ACC112 (cell line): ENCODE data around the gene THOC7.

Experiments
- H2AFZ ChIP-seq: fragments of 200-600 bp; sonication (generic); one replicate; pipeline ENCODE4 v1.6.0; 2017; ENCODE audit warnings: antibody characterized with exemption, low read length; ENCODE audit not compliant: unreplicated experiment
- H3K27ac ChIP-seq: fragments of 200-600 bp; sonication (generic); 2 replicates; pipeline ENCODE4 v1.5.1; 2014; ENCODE audit warnings: low read depth, mild to moderate bottlenecking, antibody characterized with exemption, low read length, moderate library complexity
- H3K27me3 ChIP-seq: fragments of 200-600 bp; sonication (generic); 2 replicates; pipeline ENCODE4 v1.6.1; 2014; ENCODE audit warnings: mild to moderate bottlenecking, antibody characterized with exemption, low read length, moderate library complexity, mixed read lengths; ENCODE audit not compliant: insufficient read depth
- H3K36me3 ChIP-seq: fragments of 200-600 bp; sonication (generic); 2 replicates; pipeline ENCODE4 v1.6.1; 2016; ENCODE audit warnings: mild to moderate bottlenecking, antibody characterized with exemption, low read length, moderate library complexity, mixed read lengths; ENCODE audit not compliant: insufficient read depth
- H3K4me1 ChIP-seq: fragments of 200-600 bp; sonication (generic); one replicate; pipeline ENCODE4 v1.6.1; 2016; ENCODE audit warnings: low read length, mixed read lengths; ENCODE audit not compliant: insufficient read depth, unreplicated experiment, control insufficient read depth
- H3K4me3 ChIP-seq: fragments of 200-600 bp; sonication (generic); 2 replicates; pipeline ENCODE4 v1.5.1; 2014; ENCODE audit warnings: mild to moderate bottlenecking, low read depth, low read length
- H3K79me2 ChIP-seq: fragments of 200-600 bp; sonication (generic); one replicate; pipeline ENCODE4 v1.6.0; 2016; ENCODE audit warnings: low read length; ENCODE audit not compliant: control insufficient read depth, unreplicated experiment, insufficient read depth

THOC7 gene

DNA sequence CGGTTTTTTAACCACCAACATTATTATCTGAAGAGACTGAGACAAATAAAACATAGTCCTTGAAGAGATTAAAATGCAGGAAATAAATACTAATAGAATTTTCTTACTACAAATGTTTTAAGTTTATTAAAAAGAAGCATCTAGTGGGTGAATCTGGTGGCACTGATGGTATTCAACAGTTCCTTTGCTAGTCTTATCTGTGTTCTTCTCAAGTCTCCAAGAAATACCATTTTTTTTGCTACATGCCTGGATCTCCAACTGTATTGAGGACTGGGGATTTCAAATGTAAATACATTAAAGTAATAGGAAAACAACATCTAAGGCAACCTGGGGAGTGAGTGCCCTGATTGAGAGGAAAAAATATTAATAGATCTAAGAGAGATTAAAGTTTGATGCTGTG, 21.9 kb downstream of the THOC7 start:
- no peak overlapping the region for H3K4me3 ChIP-seq
- H2AFZ ChIP-seq = no peak overlapping the region
- no peaks in the 10 kb centered on the region for H3K27me3 ChIP-seq
- H3K27ac ChIP-seq = no peak overlapping the region
- H3K36me3 ChIP-seq = no peaks in the 10 kb centered on the region
- H3K4me1 ChIP-seq = no peaks in the 10 kb centered on the region
- peaks cover 22% of the 10 kb centered on the region for H3K79me2 ChIP-seq

- no peak overlapping the region for H3K4me3 ChIP-seq
- no peak overlapping the region for H3K27ac ChIP-seq
- H3K27me3 ChIP-seq = no peaks in the 10 kb centered on the region
- no peaks in the 10 kb centered on the region for H3K79me2 ChIP-seq
- no peak overlapping the region for H2AFZ ChIP-seq
- no peaks in the 10 kb centered on the region for H3K4me1 ChIP-seq
- H3K36me3 ChIP-seq = peaks cover 43% of the 10 kb centered on the region
Observed at GRCh38 chr3:63832395-63832794, 31.2 kb downstream of the THOC7 start.

DNA sequence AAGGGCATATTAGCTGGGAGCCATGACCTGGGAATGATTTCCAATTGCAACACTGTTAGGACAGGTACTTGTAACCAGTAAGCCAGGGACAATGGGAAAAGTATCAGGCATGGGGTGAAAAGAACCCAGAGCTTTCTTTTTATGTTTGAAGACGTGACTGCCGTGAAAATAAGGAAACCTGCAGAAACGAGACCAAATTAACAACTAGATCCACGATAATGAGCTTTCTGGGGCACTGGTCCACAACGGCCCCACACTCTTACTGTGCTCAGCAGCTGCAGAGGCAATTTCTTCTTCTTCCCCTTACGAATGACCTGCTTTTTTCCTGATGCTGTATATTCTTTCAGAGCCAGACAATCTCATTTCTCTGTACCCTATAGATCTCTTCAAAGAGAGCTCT, 33.1 kb downstream of the THOC7 start:
- no peaks in the 10 kb centered on the region for H3K27me3 ChIP-seq
- peaks cover 40% of the 10 kb centered on the region for H3K36me3 ChIP-seq
- no peak overlapping the region for H3K4me3 ChIP-seq
- no peak overlapping the region for H2AFZ ChIP-seq
- no peaks in the 10 kb centered on the region for H3K79me2 ChIP-seq
- no peaks in the 10 kb centered on the region for H3K4me1 ChIP-seq
- no peak overlapping the region for H3K27ac ChIP-seq

DNA sequence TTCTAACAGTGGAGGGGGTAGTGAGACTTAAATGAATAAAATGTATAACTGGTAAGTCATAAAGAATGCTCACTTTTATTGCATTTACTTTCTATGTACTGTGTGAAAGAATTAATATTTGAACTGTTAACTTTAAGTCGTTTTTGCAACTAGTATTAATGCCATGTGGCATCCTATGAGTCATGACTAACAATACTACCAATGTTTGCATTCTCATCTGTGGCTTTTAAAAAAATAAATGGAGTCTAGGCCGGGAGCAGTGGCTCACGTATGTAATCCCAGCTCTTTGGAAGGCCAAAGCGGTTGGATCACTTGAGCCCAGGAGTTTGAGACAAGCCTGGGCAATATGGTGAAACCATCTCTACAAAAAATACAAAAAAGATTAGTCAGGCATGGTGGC, 39.3 kb downstream of the THOC7 start:
- Histone ChIP-seq H3K4me1 (peaks cover 3% of the 10 kb centered on the region), H3K36me3 (no peaks in the 10 kb centered on the region), H3K27me3 (no peaks in the 10 kb centered on the region), H2AFZ (no peak overlapping the region), H3K4me3 (no peak overlapping the region), H3K27ac (no peak overlapping the region), H3K79me2 (no peaks in the 10 kb centered on the region)

DNA sequence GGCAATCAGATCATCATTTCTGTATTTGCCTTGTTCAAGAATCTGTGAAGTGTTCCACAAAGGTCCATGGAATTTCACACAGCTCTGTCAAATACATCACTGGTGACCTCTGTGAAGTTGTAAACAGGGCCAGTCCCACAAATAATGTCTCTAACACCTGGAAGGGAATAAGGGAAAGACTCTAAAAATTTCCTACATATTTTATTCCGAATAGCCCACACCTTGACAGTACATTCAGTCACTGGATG, 44.5 kb downstream of the THOC7 start, which contains the start of gene C3orf49:
Gene C3orf49 (plus strand): TSS at position 149 of the 248 bp plus-strand sequence. CDS start 173 bp downstream, outside the sequence.
- H3K36me3 ChIP-seq = no peaks in the 10 kb centered on the region
- no peaks in the 10 kb centered on the region for H3K4me1 ChIP-seq
- no peak within 1 kb of the TSS for H2AFZ ChIP-seq
- H3K27me3 ChIP-seq = no peaks in the 10 kb centered on the region
- no peak within 1 kb of the TSS for H3K4me3 ChIP-seq
- no peak within 1 kb of the TSS for H3K27ac ChIP-seq
- no peaks in the 10 kb centered on the region for H3K79me2 ChIP-seq

DNA sequence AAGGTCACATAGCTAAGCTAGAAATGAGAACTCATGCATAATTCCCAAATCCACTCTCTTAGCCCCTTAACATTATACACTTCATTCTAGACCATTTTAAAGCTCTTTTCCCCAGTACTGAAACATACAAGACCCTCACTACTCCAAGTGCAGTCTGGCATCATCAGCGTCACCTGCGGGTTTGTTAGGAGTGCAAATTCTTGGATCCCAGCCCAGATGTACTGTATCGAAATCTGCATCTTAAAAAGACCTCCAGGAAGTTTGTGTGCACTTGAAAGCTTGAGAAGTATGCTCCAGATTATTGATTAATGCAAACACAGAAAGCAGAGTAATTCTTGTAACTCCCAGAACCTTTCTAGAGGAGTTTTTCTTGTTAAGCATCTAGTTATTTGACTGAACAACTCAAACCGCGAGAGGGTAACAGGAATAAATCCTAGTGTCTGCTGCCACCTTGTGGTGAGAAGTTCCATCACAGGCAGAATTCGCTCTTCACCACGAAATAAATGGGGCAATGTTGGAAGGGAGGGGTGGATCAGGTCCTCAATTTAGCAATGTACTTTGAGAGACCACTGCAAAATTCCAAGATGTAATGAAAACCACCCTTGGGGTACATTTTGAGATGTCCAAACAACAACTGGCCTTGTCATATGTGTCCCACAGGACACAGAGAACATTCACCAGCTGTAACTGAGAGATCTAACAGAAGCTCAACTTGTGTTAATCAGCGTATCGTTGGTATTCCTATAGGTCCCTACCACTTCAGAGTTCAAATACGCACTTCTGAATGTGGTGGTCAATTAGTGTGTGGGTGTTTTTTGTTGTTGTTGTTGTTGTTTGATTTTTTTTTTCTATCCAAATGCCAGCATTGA, 45.1 kb downstream of the THOC7 start:
- H3K4me1 ChIP-seq = no peaks in the 10 kb centered on the region
- H2AFZ ChIP-seq = no peak overlapping the region
- no peaks in the 10 kb centered on the region for H3K36me3 ChIP-seq
- H3K27ac ChIP-seq = no peak overlapping the region
- no peaks in the 10 kb centered on the region for H3K79me2 ChIP-seq
- H3K27me3 ChIP-seq = no peaks in the 10 kb centered on the region
- no peak overlapping the region for H3K4me3 ChIP-seq

GRCh38 chr3:63817225-63817624, 46.4 kb downstream of the THOC7 start:
- no peak overlapping the region for H3K4me3 ChIP-seq
- no peaks in the 10 kb centered on the region for H3K79me2 ChIP-seq
- no peaks in the 10 kb centered on the region for H3K36me3 ChIP-seq
- no peak overlapping the region for H3K27ac ChIP-seq
- no peak overlapping the region for H2AFZ ChIP-seq
- no peaks in the 10 kb centered on the region for H3K4me1 ChIP-seq
- no peaks in the 10 kb centered on the region for H3K27me3 ChIP-seq

DNA sequence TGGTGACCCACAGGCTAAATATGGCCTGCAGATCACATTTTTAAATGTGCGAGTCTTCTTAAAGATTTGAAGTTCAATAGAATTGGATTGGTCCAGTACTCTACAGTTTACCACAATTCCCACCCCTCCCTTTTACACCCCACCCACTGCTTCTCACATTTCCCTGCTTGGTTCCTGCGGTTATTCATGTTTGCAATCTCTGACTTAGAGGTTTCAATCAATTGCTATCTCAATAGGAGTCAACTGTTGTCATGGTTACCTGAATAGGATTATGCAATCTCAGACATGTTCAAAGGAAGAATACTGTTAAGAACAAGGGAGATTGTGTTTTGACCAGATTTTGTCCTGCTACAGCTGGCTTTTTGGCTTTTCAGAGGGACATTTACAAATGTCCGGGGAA, 49.4 kb downstream of the THOC7 start:
- no peak overlapping the region for H2AFZ ChIP-seq
- H3K27ac ChIP-seq = no peak overlapping the region
- no peak overlapping the region for H3K4me3 ChIP-seq
- no peaks in the 10 kb centered on the region for H3K79me2 ChIP-seq
- no peaks in the 10 kb centered on the region for H3K4me1 ChIP-seq
- H3K27me3 ChIP-seq = no peaks in the 10 kb centered on the region
- H3K36me3 ChIP-seq = no peaks in the 10 kb centered on the region

DNA sequence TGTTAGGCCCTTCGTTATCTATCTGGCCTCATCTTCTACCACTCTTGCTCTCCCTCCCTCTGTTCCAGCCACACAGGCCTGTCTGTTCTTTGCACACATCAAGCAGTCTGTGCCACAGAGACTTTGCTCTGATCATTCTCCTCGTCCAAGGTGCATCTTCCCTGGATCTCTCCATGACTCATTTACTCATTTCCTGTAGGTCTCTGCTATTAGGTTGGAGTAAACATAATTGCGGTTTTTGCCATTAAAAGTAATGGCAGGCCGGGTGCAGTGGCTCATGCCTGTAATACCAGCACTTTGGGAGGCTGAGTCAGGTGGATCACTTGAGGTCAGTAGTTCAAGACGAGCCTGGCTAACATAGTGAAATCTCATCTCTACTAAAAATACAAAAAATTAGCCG, 54.0 kb downstream of the THOC7 start:
- Histone ChIP-seq H3K27ac (no peak overlapping the region), H2AFZ (no peak overlapping the region), H3K4me1 (no peaks in the 10 kb centered on the region), H3K4me3 (no peak overlapping the region), H3K27me3 (no peaks in the 10 kb centered on the region), H3K79me2 (no peaks in the 10 kb centered on the region), H3K36me3 (no peaks in the 10 kb centered on the region)

DNA sequence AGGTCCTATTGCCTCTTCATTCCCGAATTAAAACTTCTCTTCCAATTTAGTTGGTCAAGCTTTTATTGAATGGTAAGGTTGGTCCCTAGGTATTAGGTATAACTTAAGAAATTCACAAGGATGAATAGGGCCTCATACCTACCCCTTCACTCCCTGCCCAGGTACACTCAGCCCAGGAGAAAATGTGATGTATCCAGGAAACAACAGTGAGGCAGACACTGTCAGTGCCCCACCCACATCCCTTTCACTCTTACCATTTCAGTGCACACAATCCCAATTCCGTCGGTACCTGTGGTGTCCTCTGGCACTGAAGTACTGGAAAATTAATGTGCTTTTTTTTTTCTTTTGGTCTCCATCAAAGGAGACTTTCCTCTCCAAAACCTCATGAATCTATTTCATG, 55.0 kb downstream of the THOC7 start:
- H3K79me2 ChIP-seq = no peaks in the 10 kb centered on the region
- no peaks in the 10 kb centered on the region for H3K36me3 ChIP-seq
- no peak overlapping the region for H2AFZ ChIP-seq
- no peaks in the 10 kb centered on the region for H3K4me1 ChIP-seq
- no peaks in the 10 kb centered on the region for H3K27me3 ChIP-seq
- no peak overlapping the region for H3K27ac ChIP-seq
- H3K4me3 ChIP-seq = no peak overlapping the region

GRCh38 chr3:63807961-63808565, 55.5 kb downstream of the THOC7 start:
- H2AFZ ChIP-seq = no peak overlapping the region
- no peaks in the 10 kb centered on the region for H3K36me3 ChIP-seq
- no peak overlapping the region for H3K4me3 ChIP-seq

More at GRCh38 chr3:63807961-63808565, 55.5 kb downstream of the THOC7 start:
- Histone ChIP-seq H3K4me1 (no peaks in the 10 kb centered on the region), H3K27ac (no peak overlapping the region), H3K79me2 (no peaks in the 10 kb centered on the region), H3K27me3 (no peaks in the 10 kb centered on the region)
